ENCODE measurements around the gene CACNA1D.

CACNA1D gene

GRCh38 chr3:53822331-53822741, 327.9 kb downstream of the CACNA1D start:
- H3K4me3 ChIP-seq (ENCODE audit: low read length), result no peak overlapping the region
- no peak for TF ChIP-seq CTCF (conservative IDR thresholded peaks at IDR 0.05; ENCODE audit: low read depth, low read length)
- DNase-seq (ENCODE audit: low read depth), result no peak

- no peak for DNase-seq (ENCODE audit: low read depth)
- no peak for TF ChIP-seq CTCF (conservative IDR thresholded peaks at IDR 0.05; ENCODE audit: low read depth, low read length)
- H3K4me3 ChIP-seq (ENCODE audit: low read length), result no peak overlapping the region
These were observed 328.9 kb downstream of the CACNA1D start for GRCh38 chr3:53823026-53823955.

- no peak for TF ChIP-seq CTCF (conservative IDR thresholded peaks at IDR 0.05; ENCODE audit: low read depth, low read length)
- no peak for DNase-seq (ENCODE audit: low read depth)
- no peak overlapping the region for H3K4me3 ChIP-seq (ENCODE audit: low read length)
These were observed 329.7 kb downstream of the CACNA1D start for GRCh38 chr3:53823956-53824657.

- no peak overlapping the region for H3K4me3 ChIP-seq (ENCODE audit: low read length)
- DNase-seq (ENCODE audit: low read depth), result no peak
- TF ChIP-seq CTCF (conservative IDR thresholded peaks at IDR 0.05; ENCODE audit: low read depth, low read length), result no peak
These were observed 330.4 kb downstream of the CACNA1D start for GRCh38 chr3:53824795-53825194.

GRCh38 chr3:53826048-53826447, 331.6 kb downstream of the CACNA1D start:
- no peak overlapping the region for H3K4me3 ChIP-seq (ENCODE audit: low read length)
- DNase-seq (ENCODE audit: low read depth), result no peak
- TF ChIP-seq CTCF (conservative IDR thresholded peaks at IDR 0.05; ENCODE audit: low read depth, low read length), result no peak

- TF ChIP-seq CTCF (conservative IDR thresholded peaks at IDR 0.05; ENCODE audit: low read depth, low read length), result no peak
- DNase-seq (ENCODE audit: low read depth), result no peak
- H3K4me3 ChIP-seq (ENCODE audit: low read length), result no peak overlapping the region
These were observed 334.2 kb downstream of the CACNA1D start for GRCh38 chr3:53828581-53828980.
